Central memory CD4-positive, alpha-beta T cell (primary cell): Measurements from ENCODE around the gene STK33.

ENCODE experiments used
- DNase-seq: peaks from one replicate; pipeline ENCODE4 v3.0.0; 2022

Gene STK33

GRCh38 chr11:8601376-8602133 lies 7.5 kb upstream of the STK33 start:
- DNase-seq: no peak

GRCh38 chr11:8598506-8598905 lies 4.5 kb upstream of the STK33 start:
- DNase-seq: no peak

- DNase-seq: no peak
Observed at GRCh38 chr11:8597182-8597581, 3.2 kb upstream of the STK33 start.

GRCh38 chr11:8596504-8597046 lies 2.5 kb upstream of the STK33 start:
- no peak for DNase-seq

GRCh38 chr11:8593455-8593854 lies 573 bp downstream of the STK33 start:
- no peak for DNase-seq

GRCh38 chr11:8587915-8588314 lies 6.1 kb downstream of the STK33 start:
- no peak for DNase-seq

GRCh38 chr11:8586805-8587204 lies 7.2 kb downstream of the STK33 start:
- no peak for DNase-seq

GRCh38 chr11:8586184-8586583 lies 7.8 kb downstream of the STK33 start:
- no peak for DNase-seq

- no peak for DNase-seq
Observed at GRCh38 chr11:8584511-8584910, 9.5 kb downstream of the STK33 start.

GRCh38 chr11:8584082-8584481 lies 9.9 kb downstream of the STK33 start:
- DNase-seq: no peak

GRCh38 chr11:8581300-8581699 lies 12.7 kb downstream of the STK33 start:
- no peak for DNase-seq

- DNase-seq: no peak
Observed at GRCh38 chr11:8577791-8578581, 16.0 kb downstream of the STK33 start.

- no peak for DNase-seq
Observed at GRCh38 chr11:8574798-8575197, 19.2 kb downstream of the STK33 start.

- no peak for DNase-seq
Observed at GRCh38 chr11:8573777-8574176, 20.3 kb downstream of the STK33 start.

GRCh38 chr11:8567602-8568198 lies 26.3 kb downstream of the STK33 start:
- DNase-seq: no peak

GRCh38 chr11:8566613-8567210 lies 27.3 kb downstream of the STK33 start:
- no peak for DNase-seq

GRCh38 chr11:8564526-8564925 lies 29.5 kb downstream of the STK33 start:
- DNase-seq: no peak

- DNase-seq: no peak
Observed at GRCh38 chr11:8561461-8561860, 32.6 kb downstream of the STK33 start.

- DNase-seq: no peak
Observed at GRCh38 chr11:8558436-8558835, 35.6 kb downstream of the STK33 start.

GRCh38 chr11:8545698-8546366 lies 48.2 kb downstream of the STK33 start:
- no peak for DNase-seq

GRCh38 chr11:8544807-8545206 lies 49.2 kb downstream of the STK33 start:
- DNase-seq: no peak

- DNase-seq: no peak
Observed at GRCh38 chr11:8543278-8543677, 50.8 kb downstream of the STK33 start.

- no peak for DNase-seq
Observed at GRCh38 chr11:8541448-8541847, 52.6 kb downstream of the STK33 start.
